Endothelial cell of umbilical vein (primary cell): ENCODE data around the gene MEIS3. TPM values are rescaled to one million over a fixed set of nuclear protein-coding genes. Genes with fewer than 3 reads are reported as not detected.

Source experiments
- BruUV-seq: library from RNA; stranded (reverse); fragments of 400-500 nt; replicated peaks from 2 replicates; lab custom pipeline; 2021; lab: Mats Ljungman, UMichigan
- CTCF ChIA-PET: fragments of 300-600, 350-600 bp; sonication (Branson Sonifier 250); formaldehyde crosslinking; loops from one replicate; lab custom pipeline; 2021; ENCODE audit warnings: antibody characterized with exemption, inconsistent platforms; lab: Charles Lee
- POLR2A ChIA-PET: fragments of 300-600, 350-600 bp; sonication (Branson Sonifier 250); formaldehyde crosslinking; loops from one replicate; lab custom pipeline; 2021; ENCODE audit warnings: antibody characterized with exemption, inconsistent platforms; lab: Charles Lee
- DNase-seq: peaks from one replicate; pipeline ENCODE4 v3.0.0-alpha.2; 2011; ENCODE audit warnings: low read depth, low spot score
- FAIRE-seq: peaks from 2 replicates; lab custom pipeline; 2011; peaks lifted over from hg19 to GRCh38; lab: Jason Lieb, UNC
- H2AFZ ChIP-seq: 2 replicates; pipeline ENCODE4 v1.6.0; 2012; ENCODE audit warnings: low read depth, low read length, control low read depth, inconsistent platforms
- H3K27ac ChIP-seq: 2 replicates; pipeline ENCODE4 v1.5.1; 2011; ENCODE audit warnings: low read depth, mild to moderate bottlenecking, control low read depth, low read length, moderate library complexity; ENCODE audit not compliant: insufficient read depth
- H3K27me3 ChIP-seq, 2 experiments: 2 replicates each; pipeline versions ENCODE4 v1.6.0 to v1.6.1; 2011; ENCODE audit warnings: low read length in 2 of 2, mixed read lengths in 1 of 2; ENCODE audit not compliant: control insufficient read depth in 2 of 2, insufficient read depth in 2 of 2
- H3K36me3 ChIP-seq, 2 experiments: 2 replicates in 1 of 2; 3 replicates in 1 of 2; pipeline ENCODE4 v1.5.1; 2011; ENCODE audit warnings: low read length in 2 of 2, mild to moderate bottlenecking in 1 of 2, moderate library complexity in 1 of 2; ENCODE audit not compliant: control insufficient read depth in 2 of 2, insufficient read depth in 2 of 2; ENCODE audit errors: extremely low read depth in 1 of 2
- H3K4me1 ChIP-seq: 3 replicates; pipeline ENCODE4 v1.5.1; 2011; ENCODE audit warnings: mild to moderate bottlenecking, low read length; ENCODE audit not compliant: control insufficient read depth, insufficient read depth; ENCODE audit errors: extremely low read depth
- H3K4me2 ChIP-seq: 2 replicates; pipeline ENCODE4 v1.6.1; 2011; ENCODE audit warnings: low read length, control low read depth, mixed read lengths; ENCODE audit not compliant: insufficient read depth
- H3K4me3 ChIP-seq, 3 experiments: fragments of 200-600 bp in 1 of 3; sonication (generic), shearing (Covaris generic) in 1 of 3; replicated peaks in 1 of 3; 2 replicates each; pipeline ENCODE4 v1.5.1; 2011 to 2016; ENCODE audit warnings: control low read depth in 3 of 3, low read length in 3 of 3, mild to moderate bottlenecking in 2 of 3, inconsistent platforms in 1 of 3, low read depth in 1 of 3, moderate library complexity in 1 of 3; ENCODE audit not compliant: insufficient read depth in 1 of 3
- H3K79me2 ChIP-seq: 2 replicates; pipeline ENCODE4 v1.6.0; 2012; ENCODE audit warnings: low read length, inconsistent platforms; ENCODE audit not compliant: control insufficient read depth, insufficient read depth
- H3K9ac ChIP-seq: replicated peaks from 2 replicates; pipeline ENCODE3; 2011; ENCODE audit warnings: low read length, control low read depth; ENCODE audit not compliant: insufficient read depth; ENCODE audit errors: extremely low read depth
- H3K9me1 ChIP-seq: replicated peaks from 3 replicates; pipeline ENCODE4 v1.6.0; 2011; ENCODE audit warnings: mild to moderate bottlenecking, low read length; ENCODE audit not compliant: control insufficient read depth, insufficient read depth; ENCODE audit errors: extremely low read depth
- H3K9me3 ChIP-seq: replicated peaks from 2 replicates; pipeline ENCODE4 v1.5.1; 2012; ENCODE audit warnings: low read length, inconsistent platforms; ENCODE audit not compliant: control insufficient read depth, insufficient read depth
- H4K20me1 ChIP-seq: replicated peaks from 2 replicates; pipeline ENCODE3; 2011; ENCODE audit warnings: mild to moderate bottlenecking, low read length; ENCODE audit not compliant: control insufficient read depth, insufficient read depth; ENCODE audit errors: extremely low read depth
- EZH2 ChIP-seq: IDR thresholded peaks from 2 replicates; pipeline ENCODE4 v1.6.1; 2012; ENCODE audit warnings: borderline replicate concordance, low read depth, mild to moderate bottlenecking, moderate library complexity, low read length, inconsistent platforms; ENCODE audit not compliant: severe bottlenecking
- FOS ChIP-seq: IDR thresholded peaks from 2 replicates; pipeline ENCODE4 v1.6.1; 2011; ENCODE audit warnings: mild to moderate bottlenecking, low read length, moderate library complexity, borderline replicate concordance; ENCODE audit not compliant: insufficient read depth
- GATA2 ChIP-seq: IDR thresholded peaks from 2 replicates; pipeline ENCODE4 v1.7.0; 2011; ENCODE audit warnings: low read depth, mild to moderate bottlenecking, moderate library complexity, mixed read lengths, low read length; ENCODE audit not compliant: insufficient read length, insufficient read depth
- JUN ChIP-seq: IDR thresholded peaks from 2 replicates; pipeline ENCODE4 v1.6.1; 2011; ENCODE audit warnings: borderline replicate concordance, low read depth; ENCODE audit not compliant: insufficient read length, insufficient read depth
- MYC ChIP-seq: IDR thresholded peaks from one replicate; pipeline ENCODE4 v1.6.1; 2011; ENCODE audit warnings: mild to moderate bottlenecking, low read depth, low read length
- POLR2A ChIP-seq: IDR thresholded peaks from 2 replicates; pipeline ENCODE4 v1.6.1; 2012; ENCODE audit warnings: low read depth, mild to moderate bottlenecking, control low read depth, low read length
- POLR2AphosphoS5 ChIP-seq: IDR thresholded peaks from 2 replicates; pipeline ENCODE4 v1.6.1; 2012; ENCODE audit warnings: low read depth, mild to moderate bottlenecking, control low read depth, low read length, moderate library complexity; ENCODE audit not compliant: insufficient read depth
- dilution Hi-C: fragments of 300-500 bp; cut with MboI; formaldehyde crosslinking; loops from one replicate; pipeline ENCODE4 v1.15.0; 2019; ENCODE audit warnings: low sequenced_read_pairs; ENCODE audit not compliant: extremely low pct_ligation_motif_present
- intact Hi-C: fragments of 100-400 bp; cut with micrococcal nuclease; formaldehyde crosslinking; loops from one replicate; pipeline ENCODE4 v1.10.0; 2022
- polyA plus RNA-seq, 4 experiments: library from polyadenylated mRNA; depleted of rRNA in 3 of 4; stranded (reverse) in 3 of 4; unstranded in 1 of 4; fragments of >200 nt; gene quantifications; 2 replicates each; pipeline versions ENCODE4 v1.2.1 to v1.2.3, GENCODE V29; 2011 to 2012; ENCODE audit warnings: missing spikeins in 1 of 4
- total RNA-seq: library from RNA; stranded (reverse); gene quantifications from 2 replicates; pipeline ENCODE4 v1.2.3, GENCODE V29; 2021
- TF ChIP-seq, protein P1 (sequence below), 2 donors: IDR thresholded peaks; 1 replicate in 1 of 2; 2 replicates in 1 of 2; pipeline ENCODE4 v1.5.1; 2011; ENCODE audit warnings: low read length in 2 of 2, mild to moderate bottlenecking in 2 of 2, moderate library complexity in 2 of 2, control low read depth in 1 of 2, inconsistent platforms in 1 of 2, low read depth in 1 of 2; ENCODE audit not compliant: insufficient read depth in 1 of 2; ENCODE audit errors: extremely low read depth in 1 of 2
- TF ChIP-seq, protein P2 (sequence below): IDR thresholded peaks from 2 replicates; pipeline ENCODE4 v1.6.1; 2011; ENCODE audit not compliant: insufficient read depth, insufficient read length

MEIS3 gene
- total and polyA plus RNA-seq, 2 donors (not counting 3 experiments of a cell fraction or from before 2014, with no cell fraction given): 0.42 TPM; not detected in 1

DNA sequence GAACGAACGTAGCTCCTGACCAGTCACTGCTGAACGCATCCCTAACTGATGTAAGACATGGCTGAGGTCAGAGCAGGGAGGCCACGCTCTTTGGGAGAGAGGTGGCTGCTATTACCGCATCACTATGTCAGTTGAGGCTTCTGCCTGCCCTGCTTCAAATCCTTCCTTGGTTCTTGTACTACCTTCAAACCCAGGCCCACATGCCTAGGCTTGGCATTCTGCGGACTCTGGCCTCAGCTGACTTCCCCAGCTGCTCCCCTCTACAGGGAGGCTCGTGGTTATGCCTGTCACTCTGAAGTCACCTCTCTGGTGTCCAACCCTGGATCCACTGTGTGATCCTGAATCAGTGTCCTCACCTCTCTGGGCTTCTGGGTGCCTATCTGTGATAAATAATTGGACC is 14.8 kb upstream of the MEIS3 start:
- no peaks in the 10 kb centered on the region for H3K36me3 ChIP-seq
- H3K9me3 ChIP-seq: no peaks in the 10 kb centered on the region
- H3K4me3 ChIP-seq: no peak overlapping the region
- no peaks in the 10 kb centered on the region for H3K4me1 ChIP-seq
- H3K27me3 ChIP-seq: peaks cover 4 to 6% of the 10 kb centered on the region in 2 experiments
- H4K20me1 ChIP-seq: no peaks in the 10 kb centered on the region
- ChIA-PET CTCF (interaction anchor here (0.6 to 10.7 kb wide), 7 partner anchors 9 to 279 kb away, joined by 3 to 454 read pairs (median 5); partner anchors contain the start of genes EHD2, KPTN and NAPA), POLR2A (interaction anchor here (0.6 kb wide), 1 partner anchor 1478 kb away, joined by 3 read pairs; no protein-coding TSS in a partner anchor)
- BruUV-seq: no TSS peak
- H3K9ac ChIP-seq: no peak overlapping the region
- FAIRE-seq (no peak), DNase-seq (no peak)
- TF ChIP-seq, protein P1, sequence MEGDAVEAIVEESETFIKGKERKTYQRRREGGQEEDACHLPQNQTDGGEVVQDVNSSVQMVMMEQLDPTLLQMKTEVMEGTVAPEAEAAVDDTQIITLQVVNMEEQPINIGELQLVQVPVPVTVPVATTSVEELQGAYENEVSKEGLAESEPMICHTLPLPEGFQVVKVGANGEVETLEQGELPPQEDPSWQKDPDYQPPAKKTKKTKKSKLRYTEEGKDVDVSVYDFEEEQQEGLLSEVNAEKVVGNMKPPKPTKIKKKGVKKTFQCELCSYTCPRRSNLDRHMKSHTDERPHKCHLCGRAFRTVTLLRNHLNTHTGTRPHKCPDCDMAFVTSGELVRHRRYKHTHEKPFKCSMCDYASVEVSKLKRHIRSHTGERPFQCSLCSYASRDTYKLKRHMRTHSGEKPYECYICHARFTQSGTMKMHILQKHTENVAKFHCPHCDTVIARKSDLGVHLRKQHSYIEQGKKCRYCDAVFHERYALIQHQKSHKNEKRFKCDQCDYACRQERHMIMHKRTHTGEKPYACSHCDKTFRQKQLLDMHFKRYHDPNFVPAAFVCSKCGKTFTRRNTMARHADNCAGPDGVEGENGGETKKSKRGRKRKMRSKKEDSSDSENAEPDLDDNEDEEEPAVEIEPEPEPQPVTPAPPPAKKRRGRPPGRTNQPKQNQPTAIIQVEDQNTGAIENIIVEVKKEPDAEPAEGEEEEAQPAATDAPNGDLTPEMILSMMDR (IDR thresholded peaks at IDR 0.05; ENCODE audit: extremely low read depth in 1 of 2, insufficient read depth in 1 of 2, low read depth in 1 of 2, low read length in 2 of 2): no peak
- no peak for TF ChIP-seq GATA2
- no peak for TF ChIP-seq FOS
- TF ChIP-seq, protein P2, sequence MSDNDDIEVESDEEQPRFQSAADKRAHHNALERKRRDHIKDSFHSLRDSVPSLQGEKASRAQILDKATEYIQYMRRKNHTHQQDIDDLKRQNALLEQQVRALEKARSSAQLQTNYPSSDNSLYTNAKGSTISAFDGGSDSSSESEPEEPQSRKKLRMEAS: no peak
- no peak for TF ChIP-seq POLR2AphosphoS5
- TF ChIP-seq JUN: no peak
- no peak for TF ChIP-seq EZH2
- TF ChIP-seq MYC: no peak
- no peak for TF ChIP-seq POLR2A
- no peaks in the 10 kb centered on the region for H3K79me2 ChIP-seq
- H3K27ac ChIP-seq: no peak overlapping the region
- H3K9me1 ChIP-seq: no peaks in the 10 kb centered on the region
- intact Hi-C loops: no loop called here
- no peak overlapping the region for H2AFZ ChIP-seq
- H3K4me2 ChIP-seq: no peak overlapping the region
- dilution Hi-C loops: no loop called here
